OCI-LY7 (cell line): Measurements from ENCODE around the gene CREB5.

Source experiments
- CTCF ChIP-seq: fragments of 200-600 bp; sonication (generic); conservative IDR thresholded peaks from 2 replicates; pipeline ENCODE4 v1.5.1; 2014; ENCODE audit warnings: mild to moderate bottlenecking, antibody characterized with exemption, low read length, moderate library complexity, mixed read lengths
- EZH2phosphoT487 ChIP-seq: fragments of 200-600 bp; sonication (generic); IDR thresholded peaks from 2 replicates; pipeline ENCODE4 v1.6.1; 2018; ENCODE audit warnings: low read depth, borderline replicate concordance, mild to moderate bottlenecking, mixed run types, antibody characterized with exemption, low read length, moderate library complexity, mixed read lengths

DNA sequence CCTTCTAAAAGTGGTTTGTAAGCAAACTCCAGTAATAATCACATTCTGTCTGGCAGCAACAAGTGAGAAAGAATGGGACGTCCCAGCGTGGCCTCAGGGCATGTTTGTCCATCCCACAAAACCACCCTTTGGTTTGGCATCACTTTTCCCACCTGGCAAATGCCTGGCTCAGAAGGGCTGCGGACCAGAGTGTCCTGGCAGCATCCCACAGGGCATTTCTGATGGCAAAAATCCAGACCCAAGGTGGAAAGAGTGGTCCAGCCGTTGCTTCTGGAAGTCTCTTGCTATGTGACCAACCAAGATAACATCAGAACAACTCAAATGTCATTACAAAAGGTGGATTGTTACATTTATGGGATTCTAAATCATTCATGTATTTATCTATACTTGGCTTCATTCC is 174.4 kb downstream of the CREB5 start:
- TF ChIP-seq CTCF (no peak), EZH2phosphoT487 (no peak)
